ENCODE measurements around the gene NPC2. TPM values are rescaled to one million over a fixed set of nuclear protein-coding genes. Genes with fewer than 3 reads are reported as not detected.

Gene NPC2
- total RNA-seq, 4 donors from 2014 or later: 75.9 to 176 (median 92.9) TPM

DNA sequence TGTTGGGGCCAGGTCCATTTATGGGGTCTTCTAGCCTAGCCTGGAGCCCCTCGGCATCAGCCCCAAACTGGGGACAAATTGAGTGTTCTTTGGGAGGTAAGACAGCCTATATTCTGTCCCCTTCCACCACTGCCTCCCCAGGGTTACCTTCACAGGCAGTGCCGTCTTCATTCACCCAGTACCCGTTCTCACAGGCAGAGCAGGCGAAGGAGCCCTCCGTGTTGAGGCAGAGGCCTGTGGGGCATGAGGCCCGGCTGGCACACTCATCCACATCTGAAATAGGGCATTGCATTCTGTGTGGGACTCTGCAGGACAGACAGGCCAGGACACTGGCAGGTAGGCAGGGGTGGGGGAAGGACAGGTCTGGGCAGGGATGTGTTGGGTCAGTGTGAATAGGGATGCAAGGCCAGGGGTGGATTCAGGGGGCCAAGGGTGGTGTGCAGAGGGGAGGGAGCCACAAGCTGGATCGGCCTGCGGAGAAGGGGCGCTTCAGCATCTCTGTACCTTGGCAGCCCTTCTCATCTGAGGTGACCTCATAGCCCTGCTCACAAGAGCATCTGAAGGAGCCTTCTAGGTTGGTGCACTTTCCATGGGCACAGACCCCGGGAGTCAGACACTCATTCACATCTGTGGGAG is 16.6 kb upstream of the NPC2 start:
- DNase-seq: no peak
- no peak overlapping the region for H3K27ac ChIP-seq

GRCh38 chr14:74508844-74509428 is 15.8 kb upstream of the NPC2 start:
- in situ Hi-C loops (cut with MboI; ENCODE audit: low sequenced_read_pairs in 4 of 4): no loop called here
- Histone ChIP-seq H3K27ac (no peak overlapping the region), H3K27me3 (no peaks in the 10 kb centered on the region), H3K36me3 (no peaks in the 10 kb centered on the region), H3K4me3 (no peak overlapping the region), H3K4me1 (no peaks in the 10 kb centered on the region), H3K9me3 (no peaks in the 10 kb centered on the region)
- ATAC-seq: no peak
- DNase-seq: no peak
- intact Hi-C loops (cut with DNase I; ENCODE audit: low total_unique reads): no loop called here
- TF ChIP-seq, protein P1, sequence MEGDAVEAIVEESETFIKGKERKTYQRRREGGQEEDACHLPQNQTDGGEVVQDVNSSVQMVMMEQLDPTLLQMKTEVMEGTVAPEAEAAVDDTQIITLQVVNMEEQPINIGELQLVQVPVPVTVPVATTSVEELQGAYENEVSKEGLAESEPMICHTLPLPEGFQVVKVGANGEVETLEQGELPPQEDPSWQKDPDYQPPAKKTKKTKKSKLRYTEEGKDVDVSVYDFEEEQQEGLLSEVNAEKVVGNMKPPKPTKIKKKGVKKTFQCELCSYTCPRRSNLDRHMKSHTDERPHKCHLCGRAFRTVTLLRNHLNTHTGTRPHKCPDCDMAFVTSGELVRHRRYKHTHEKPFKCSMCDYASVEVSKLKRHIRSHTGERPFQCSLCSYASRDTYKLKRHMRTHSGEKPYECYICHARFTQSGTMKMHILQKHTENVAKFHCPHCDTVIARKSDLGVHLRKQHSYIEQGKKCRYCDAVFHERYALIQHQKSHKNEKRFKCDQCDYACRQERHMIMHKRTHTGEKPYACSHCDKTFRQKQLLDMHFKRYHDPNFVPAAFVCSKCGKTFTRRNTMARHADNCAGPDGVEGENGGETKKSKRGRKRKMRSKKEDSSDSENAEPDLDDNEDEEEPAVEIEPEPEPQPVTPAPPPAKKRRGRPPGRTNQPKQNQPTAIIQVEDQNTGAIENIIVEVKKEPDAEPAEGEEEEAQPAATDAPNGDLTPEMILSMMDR (IDR thresholded peaks at IDR 0.05 in 4 of 5, conservative IDR thresholded peaks at IDR 0.05 in 1 of 5): no peak
- TF ChIP-seq POLR2A (IDR thresholded peaks at IDR 0.05): no peak

More for the DNA sequence above, 16.6 kb upstream of the NPC2 start:
- intact Hi-C loops (cut with DNase I; ENCODE audit: low total_unique reads) (no loop called here), in situ Hi-C loops (cut with MboI; ENCODE audit: low sequenced_read_pairs in 4 of 4) (no loop called here)
- Histone ChIP-seq H3K27me3 (no peaks in the 10 kb centered on the region), H3K4me1 (no peaks in the 10 kb centered on the region), H3K4me3 (no peak overlapping the region), H3K9me3 (no peaks in the 10 kb centered on the region), H3K36me3 (no peaks in the 10 kb centered on the region)
- TF ChIP-seq, protein P1 (IDR thresholded peaks at IDR 0.05 in 4 of 5, conservative IDR thresholded peaks at IDR 0.05 in 1 of 5): no peak
- TF ChIP-seq POLR2A (IDR thresholded peaks at IDR 0.05): no peak
- ATAC-seq: no peak

- in situ Hi-C loops (cut with MboI; ENCODE audit: low sequenced_read_pairs in 4 of 4) (no loop called here), intact Hi-C loops (cut with DNase I; ENCODE audit: low total_unique reads) (no loop called here)
- no peaks in the 10 kb centered on the region for H3K27me3 ChIP-seq
- H3K36me3 ChIP-seq: no peaks in the 10 kb centered on the region
- H3K4me1 ChIP-seq: no peaks in the 10 kb centered on the region
- H3K27ac ChIP-seq: no peak overlapping the region
- no peak overlapping the region for H3K4me3 ChIP-seq
- TF ChIP-seq, protein P1 (IDR thresholded peaks at IDR 0.05 in 4 of 5, conservative IDR thresholded peaks at IDR 0.05 in 1 of 5): no peak
- no peak for TF ChIP-seq POLR2A (IDR thresholded peaks at IDR 0.05)
- H3K9me3 ChIP-seq: no peaks in the 10 kb centered on the region
- ATAC-seq: no peak
- DNase-seq: no peak
Observed at GRCh38 chr14:74508292-74508731, 15.2 kb upstream of the NPC2 start.

DNA sequence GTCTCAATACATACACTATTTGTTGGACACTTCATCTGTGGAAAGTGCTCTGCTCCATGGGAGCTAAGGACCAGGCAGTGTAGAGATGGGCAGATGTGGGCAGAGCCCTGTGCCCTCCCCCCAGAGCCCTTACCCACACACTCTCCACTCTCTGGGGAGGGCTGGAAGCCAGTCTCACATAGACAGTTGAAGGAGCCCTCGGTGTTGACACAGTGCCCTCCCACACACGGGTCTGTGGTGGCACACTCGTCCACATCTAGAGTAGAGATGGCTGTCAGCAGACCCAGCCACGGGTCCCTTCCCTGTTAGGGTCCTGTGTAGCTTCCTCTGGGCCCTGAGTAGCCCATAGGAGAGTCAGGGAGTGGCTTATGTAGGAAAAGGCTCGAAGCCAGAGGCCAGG is 14.7 kb upstream of the NPC2 start:
- no peaks in the 10 kb centered on the region for H3K36me3 ChIP-seq
- ATAC-seq: no peak
- intact Hi-C loops (cut with DNase I; ENCODE audit: low total_unique reads): no loop called here

More for the DNA sequence above, 14.7 kb upstream of the NPC2 start:
- H3K4me1 ChIP-seq: no peaks in the 10 kb centered on the region
- DNase-seq: no peak
- TF ChIP-seq, protein P1 (IDR thresholded peaks at IDR 0.05 in 4 of 5, conservative IDR thresholded peaks at IDR 0.05 in 1 of 5): no peak
- TF ChIP-seq POLR2A (IDR thresholded peaks at IDR 0.05): no peak
- H3K27me3 ChIP-seq: no peaks in the 10 kb centered on the region
- no peaks in the 10 kb centered on the region for H3K9me3 ChIP-seq
- in situ Hi-C loops (cut with MboI; ENCODE audit: low sequenced_read_pairs in 4 of 4): no loop called here
- H3K4me3 ChIP-seq: no peak overlapping the region
- no peak overlapping the region for H3K27ac ChIP-seq

Measured in gastrocnemius medialis (tissue), 4 donors.